Measurements from ENCODE around the gene FBXO24. TPM values are rescaled to one million over a fixed set of nuclear protein-coding genes. Genes with fewer than 3 reads are reported as not detected.

Gene FBXO24
- total RNA-seq, 2 experiments from 2014 or later: 0.54 to 0.80 TPM

DNA sequence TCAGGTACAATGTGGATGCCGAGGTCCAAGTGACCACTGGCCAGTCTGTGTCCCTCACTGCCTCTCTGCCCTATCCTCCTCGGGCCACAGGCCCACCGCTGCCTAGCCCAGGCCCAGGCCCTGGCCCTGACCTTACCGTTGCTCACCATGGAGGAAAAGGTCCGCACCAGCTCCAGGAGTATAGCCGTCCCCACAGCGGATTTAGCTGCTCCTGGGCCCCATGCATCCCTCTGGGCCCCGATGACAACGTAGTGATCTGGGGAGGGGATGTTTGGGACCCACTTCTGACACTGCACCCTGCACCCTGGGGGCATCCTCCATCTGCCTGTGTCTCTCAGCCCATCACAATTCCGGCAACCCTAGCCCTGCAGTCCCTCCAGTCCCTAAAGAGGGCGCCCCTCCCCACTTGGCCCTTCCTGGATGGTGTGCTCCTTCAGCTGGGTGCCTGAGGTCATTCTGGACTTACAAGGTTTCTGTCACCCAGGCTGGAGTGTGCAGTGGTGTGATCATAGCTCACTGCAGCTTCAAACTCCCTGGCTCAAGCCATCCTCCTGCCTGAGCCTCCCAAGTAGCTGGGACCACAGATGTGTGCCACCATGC is 43.1 kb downstream of the FBXO24 start:
- Mint-ChIP-seq H3K36me3 (peaks cover 14% of the 10 kb centered on the region), H3K4me3 (no peak overlapping the region), H3K4me1 (peaks cover 21% of the 10 kb centered on the region), H3K27ac (no peak overlapping the region), H3K9me3 (no peaks in the 10 kb centered on the region), H3K27me3 (peaks cover 13% of the 10 kb centered on the region)
- DNase-seq: peak; percentile 31

DNA sequence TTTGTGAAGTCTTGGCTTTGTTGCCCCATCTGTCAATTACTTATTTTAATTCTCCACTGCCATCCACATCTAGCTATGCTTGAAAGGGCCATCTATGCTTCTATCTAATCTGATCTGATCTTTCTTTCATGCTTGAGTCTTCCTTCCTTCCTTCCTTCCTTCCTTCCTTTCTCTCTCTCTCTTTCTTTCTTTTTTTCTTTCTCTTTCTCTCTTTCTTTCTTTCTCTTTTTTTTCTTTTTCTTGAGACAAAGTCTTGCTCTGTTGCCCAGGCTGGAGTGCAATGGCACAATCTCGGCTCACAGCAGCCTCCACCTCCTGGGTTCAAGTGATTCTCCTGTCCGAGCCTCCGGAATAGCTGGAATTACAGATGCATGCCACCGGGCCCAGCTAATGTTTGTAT is 43.9 kb downstream of the FBXO24 start:
- Mint-ChIP-seq H3K4me1 (peaks cover 21% of the 10 kb centered on the region), H3K9me3 (no peaks in the 10 kb centered on the region), H3K27me3 (peaks cover 16% of the 10 kb centered on the region), H3K27ac (no peak overlapping the region), H3K36me3 (peaks cover 14% of the 10 kb centered on the region), H3K4me3 (no peak overlapping the region)
- DNase-seq: no peak

- peaks cover 11% of the 10 kb centered on the region for H3K4me1 Mint-ChIP-seq
- peaks cover 16% of the 10 kb centered on the region for H3K36me3 Mint-ChIP-seq
- H3K27me3 Mint-ChIP-seq: peaks cover 16% of the 10 kb centered on the region
- peak; percentile 72 for DNase-seq
- peak overlapping the region; percentile 88 for H3K4me3 Mint-ChIP-seq
- peak overlapping the region; percentile 91 for H3K27ac Mint-ChIP-seq
- H3K9me3 Mint-ChIP-seq: no peaks in the 10 kb centered on the region
These were observed 47.0 kb downstream of the FBXO24 start for GRCh38 chr7:100632951-100633717.

DNA sequence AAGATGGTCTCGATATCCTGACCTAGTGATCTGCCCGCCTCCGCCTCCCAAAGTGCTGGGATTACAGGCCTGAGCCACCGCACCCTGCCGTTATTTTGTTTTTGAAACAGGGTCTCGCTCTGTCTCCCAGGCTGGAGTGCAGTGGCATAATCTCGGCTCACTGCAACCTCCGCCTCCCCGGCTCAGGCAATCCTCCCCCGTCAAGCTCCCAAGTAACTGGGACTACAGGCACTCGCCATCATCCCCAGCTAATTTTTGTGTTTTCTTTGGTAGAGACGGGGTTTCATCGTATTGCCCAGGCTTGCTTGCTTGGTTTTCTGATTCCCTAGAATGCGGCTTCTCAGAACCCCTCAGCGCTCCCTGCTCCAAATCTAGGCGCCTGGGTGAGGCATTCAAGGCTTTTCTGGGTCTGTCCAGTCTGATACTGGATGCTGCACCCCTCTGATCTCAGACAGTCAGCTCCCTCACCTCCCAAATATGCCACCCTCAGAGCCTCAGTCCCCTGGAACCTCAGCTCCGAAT is 53.9 kb downstream of the FBXO24 start:
- Mint-ChIP-seq H3K4me1 (no peaks in the 10 kb centered on the region), H3K9me3 (no peaks in the 10 kb centered on the region), H3K36me3 (peaks cover 2% of the 10 kb centered on the region), H3K27me3 (no peaks in the 10 kb centered on the region), H3K27ac (no peak overlapping the region), H3K4me3 (no peak overlapping the region)
- DNase-seq: no peak

DNA sequence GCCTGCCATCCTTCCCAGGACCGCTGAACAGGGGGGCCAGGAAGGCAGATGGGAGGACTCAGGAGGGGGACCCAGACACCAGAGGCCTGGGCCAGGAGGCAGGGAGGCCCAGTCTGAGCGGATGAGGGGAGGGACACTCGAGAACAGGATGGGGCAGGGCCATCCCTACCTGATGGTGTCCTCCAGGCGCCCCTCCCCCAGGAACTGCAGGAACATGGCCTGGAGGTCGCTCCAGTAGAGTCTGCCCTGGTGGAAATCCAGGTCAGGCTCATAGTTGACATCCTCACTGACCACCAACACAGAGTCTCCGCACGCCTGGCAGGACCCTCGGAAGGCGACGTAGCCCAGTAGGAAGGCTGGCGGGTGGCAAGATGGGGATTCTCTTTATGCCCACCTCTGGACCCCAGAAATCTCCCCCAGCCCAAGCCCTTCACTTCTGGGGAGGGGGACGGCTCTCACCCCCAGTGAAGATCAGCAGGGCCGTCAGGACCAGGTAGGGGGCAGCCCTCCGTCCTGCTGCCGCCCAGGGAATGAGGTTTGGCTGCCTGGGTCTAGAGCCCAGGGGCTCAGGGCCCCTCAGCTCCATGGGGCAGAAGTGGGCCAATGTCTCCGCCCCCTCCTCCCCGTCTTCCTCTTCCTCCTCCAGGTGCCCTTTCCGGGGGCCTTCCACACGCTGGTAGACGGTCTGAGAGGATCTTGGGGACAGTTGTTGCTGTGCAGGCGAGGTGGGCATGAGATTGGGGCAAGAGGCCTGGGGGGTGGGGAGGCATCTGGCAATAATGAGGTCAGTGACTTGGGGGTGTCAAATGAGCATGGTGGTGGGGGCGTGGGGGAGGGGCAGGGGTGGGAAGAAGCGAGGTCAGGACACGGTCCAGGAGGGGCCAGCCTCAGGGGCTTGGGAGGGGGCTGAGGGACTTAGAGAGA is 54.7 kb downstream of the FBXO24 start:
- H3K27me3 Mint-ChIP-seq: no peaks in the 10 kb centered on the region
- H3K36me3 Mint-ChIP-seq: peaks cover 2% of the 10 kb centered on the region
- H3K9me3 Mint-ChIP-seq: no peaks in the 10 kb centered on the region
- no peak overlapping the region for H3K27ac Mint-ChIP-seq
- DNase-seq: no peak
- H3K4me1 Mint-ChIP-seq: no peaks in the 10 kb centered on the region
- no peak overlapping the region for H3K4me3 Mint-ChIP-seq

GRCh38 chr7:100641463-100641859 is 55.3 kb downstream of the FBXO24 start, which contains the start of gene TFR2:
Gene TFR2, minus strand, starts transcription at chr7:100641552. Its CDS starts 43 bp downstream, at chr7:100641509.
- Mint-ChIP-seq H3K9me3 (no peaks in the 10 kb centered on the region), H3K4me3 (no peak within 1 kb of the TSS), H3K36me3 (peaks cover 2% of the 10 kb centered on the region), H3K27ac (no peak within 1 kb of the TSS), H3K27me3 (peaks cover 3% of the 10 kb centered on the region), H3K4me1 (no peaks in the 10 kb centered on the region)
- no peak for DNase-seq

DNA sequence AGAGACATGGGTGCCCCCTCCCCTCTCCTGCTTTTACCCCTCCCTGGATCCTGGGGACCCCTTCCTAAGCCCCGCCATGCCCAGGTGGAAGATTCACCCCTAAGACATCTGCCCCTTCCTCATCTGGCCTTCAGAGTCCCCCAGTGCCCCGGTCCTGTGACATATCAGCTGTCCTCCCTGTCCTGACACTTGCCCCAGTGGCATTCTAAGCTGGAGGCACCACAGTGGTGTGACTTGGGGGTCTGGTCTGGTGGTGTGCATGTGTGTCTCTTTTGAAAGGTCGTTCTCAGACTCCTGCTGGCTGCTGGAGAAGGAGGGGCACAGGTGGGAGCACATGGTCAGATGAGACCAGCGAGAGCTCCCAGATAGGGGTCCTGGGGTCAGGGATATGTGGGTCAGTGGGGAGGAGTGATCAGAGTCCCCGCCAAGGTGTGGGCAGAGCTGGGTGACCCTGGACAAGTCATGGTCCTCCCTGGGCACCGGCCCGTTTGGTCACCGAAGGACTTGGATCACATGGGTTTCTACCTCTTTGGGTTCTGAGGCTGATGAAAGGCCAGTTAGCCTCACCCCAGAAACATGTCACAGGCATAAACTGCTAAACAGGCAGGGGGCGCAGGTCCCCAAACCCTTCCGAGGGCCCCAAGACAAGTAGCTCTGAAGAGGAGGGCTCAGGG is 55.9 kb downstream of the FBXO24 start:
- H3K4me1 Mint-ChIP-seq: no peaks in the 10 kb centered on the region
- DNase-seq: no peak
- peaks cover 3% of the 10 kb centered on the region for H3K27me3 Mint-ChIP-seq
- H3K36me3 Mint-ChIP-seq: no peaks in the 10 kb centered on the region
- no peak overlapping the region for H3K27ac Mint-ChIP-seq
- H3K4me3 Mint-ChIP-seq: no peak overlapping the region
- no peaks in the 10 kb centered on the region for H3K9me3 Mint-ChIP-seq

DNA sequence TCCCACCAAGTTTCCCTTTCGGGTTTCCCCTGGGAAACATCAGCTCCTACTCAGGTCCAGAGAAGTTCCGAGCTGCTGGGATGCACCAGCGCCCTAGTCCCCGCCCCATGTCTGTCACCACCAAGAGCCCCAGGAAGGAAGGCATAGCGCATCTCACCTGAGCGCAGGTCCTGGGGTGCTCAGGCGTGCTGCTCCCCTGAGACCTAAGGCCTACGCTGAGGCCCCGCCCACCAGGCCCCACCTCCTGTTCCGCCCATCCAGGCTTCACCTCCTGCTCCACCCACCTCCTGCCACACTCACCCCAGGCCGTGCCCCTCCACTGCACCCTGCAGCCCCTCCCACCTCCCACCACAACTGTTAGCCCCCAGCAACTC is 56.4 kb downstream of the FBXO24 start:
- peak; percentile 38 for DNase-seq
- no peaks in the 10 kb centered on the region for H3K36me3 Mint-ChIP-seq
- H3K4me1 Mint-ChIP-seq: no peaks in the 10 kb centered on the region
- no peak overlapping the region for H3K4me3 Mint-ChIP-seq
- peaks cover 3% of the 10 kb centered on the region for H3K27me3 Mint-ChIP-seq
- no peak overlapping the region for H3K27ac Mint-ChIP-seq
- no peaks in the 10 kb centered on the region for H3K9me3 Mint-ChIP-seq

DNA sequence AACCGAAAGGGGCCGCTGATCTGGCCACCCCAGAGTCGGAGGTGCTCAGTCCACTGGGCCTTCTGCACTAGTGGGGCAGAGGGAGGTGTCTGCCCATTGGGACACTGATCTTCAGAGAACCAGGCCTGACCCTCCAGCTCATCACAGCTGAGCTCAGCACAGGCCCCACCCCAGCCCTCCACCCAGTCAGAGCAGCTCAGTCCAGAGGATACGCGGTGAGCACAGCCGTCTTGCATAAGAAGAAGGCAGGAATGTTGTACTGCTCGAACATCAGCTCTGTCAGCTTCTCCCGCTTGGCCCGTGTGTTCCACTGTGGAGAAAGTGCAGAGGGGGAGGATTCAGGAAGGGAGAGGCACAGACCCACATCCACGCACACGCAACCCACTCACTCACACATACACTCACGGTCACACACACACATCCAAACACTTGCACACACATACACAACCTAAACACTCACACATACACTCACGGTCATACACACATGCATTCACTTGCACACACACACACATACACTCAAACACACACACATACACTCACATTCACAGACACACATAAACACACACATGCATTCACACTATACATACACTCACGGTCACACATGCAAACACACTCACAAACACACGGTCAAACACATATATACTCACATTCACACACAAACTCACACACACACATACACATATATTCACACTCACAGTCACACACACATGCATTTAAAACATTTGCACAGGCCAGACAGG is 63.9 kb downstream of the FBXO24 start:
- Mint-ChIP-seq H3K27ac (no peak overlapping the region), H3K4me1 (no peaks in the 10 kb centered on the region), H3K36me3 (no peaks in the 10 kb centered on the region), H3K4me3 (no peak overlapping the region), H3K27me3 (peaks cover 36% of the 10 kb centered on the region), H3K9me3 (no peaks in the 10 kb centered on the region)
- DNase-seq: no peak

Other genes starting within 250 kb of the FBXO24 start
- 10 to 100 TPM; 24.5 to 28.3 TPM for gene PILRB, start 228.2 kb upstream of the FBXO24 start, total RNA-seq
- under 1 TPM; 0.68 TPM for gene PILRA, start 212.8 kb upstream of the FBXO24 start, total RNA-seq
- 1 to 10 TPM; 2.9 to 3.0 TPM for gene ZCWPW1, start 157.6 kb upstream of the FBXO24 start, total RNA-seq
- gene MEPCE, start 156.5 kb upstream of the FBXO24 start, total RNA-seq: 10 to 100 TPM; 60.1 to 65.4 TPM
- gene PPP1R35, start 149.8 kb upstream of the FBXO24 start, total RNA-seq: 10 to 100 TPM; 45.7 to 46.4 TPM
- gene SPACDR, start 122.1 kb upstream of the FBXO24 start, total RNA-seq: 1 to 10 TPM; 1.0 to 1.5 TPM
- gene TSC22D4, start 107.1 kb upstream of the FBXO24 start, total RNA-seq: 10 to 100 TPM; 81.4 to 83.7 TPM
- gene NYAP1, start 102.4 kb upstream of the FBXO24 start, total RNA-seq: under 1 TPM; 0.29 to 0.34 TPM
- 10 to 100 TPM; 52.4 to 55.4 TPM for gene AGFG2, start 47.1 kb upstream of the FBXO24 start, total RNA-seq
- 1 to 10 TPM; 4.4 to 6.0 TPM for gene SAP25, start 12.4 kb upstream of the FBXO24 start, total RNA-seq
- 10 to 100 TPM; 65.6 to 68.1 TPM for gene LRCH4, start 199 bp upstream of the FBXO24 start, total RNA-seq
- 1 to 10 TPM; 4.0 TPM for gene PCOLCE, start 16.0 kb downstream of the FBXO24 start, total RNA-seq
- 10 to 100 TPM in 1 of 2 experiments, 1 to 10 TPM in 1; 9.7 to 10.0 TPM for gene MOSPD3, start 26.2 kb downstream of the FBXO24 start, total RNA-seq
- 10 to 100 TPM; 10.9 to 11.1 TPM for gene TFR2, start 55.2 kb downstream of the FBXO24 start, total RNA-seq
- gene ACTL6B, start 70.1 kb downstream of the FBXO24 start, total RNA-seq: not detected
- 100 to 1,000 TPM; 200 to 202 TPM for gene GNB2, start 87.4 kb downstream of the FBXO24 start, total RNA-seq
- 10 to 100 TPM; 41.9 to 45.2 TPM for gene GIGYF1, start 107.9 kb downstream of the FBXO24 start, total RNA-seq
- 10 to 100 TPM; 84.5 to 85.6 TPM for gene POP7, start 119.8 kb downstream of the FBXO24 start, total RNA-seq
- gene EPO, start 134.1 kb downstream of the FBXO24 start, total RNA-seq: not detected
- gene ZAN, start 147.3 kb downstream of the FBXO24 start, total RNA-seq: not detected
- gene EPHB4, start 241.2 kb downstream of the FBXO24 start, total RNA-seq: 1 to 10 TPM; 2.5 to 2.9 TPM

Data from activated naive CD8-positive, alpha-beta T cell treated with anti-CD3 and anti-CD28 coated beads for 36 hours (primary cell).